Measurements from ENCODE around the gene MAD1L1.

MAD1L1 gene

DNA sequence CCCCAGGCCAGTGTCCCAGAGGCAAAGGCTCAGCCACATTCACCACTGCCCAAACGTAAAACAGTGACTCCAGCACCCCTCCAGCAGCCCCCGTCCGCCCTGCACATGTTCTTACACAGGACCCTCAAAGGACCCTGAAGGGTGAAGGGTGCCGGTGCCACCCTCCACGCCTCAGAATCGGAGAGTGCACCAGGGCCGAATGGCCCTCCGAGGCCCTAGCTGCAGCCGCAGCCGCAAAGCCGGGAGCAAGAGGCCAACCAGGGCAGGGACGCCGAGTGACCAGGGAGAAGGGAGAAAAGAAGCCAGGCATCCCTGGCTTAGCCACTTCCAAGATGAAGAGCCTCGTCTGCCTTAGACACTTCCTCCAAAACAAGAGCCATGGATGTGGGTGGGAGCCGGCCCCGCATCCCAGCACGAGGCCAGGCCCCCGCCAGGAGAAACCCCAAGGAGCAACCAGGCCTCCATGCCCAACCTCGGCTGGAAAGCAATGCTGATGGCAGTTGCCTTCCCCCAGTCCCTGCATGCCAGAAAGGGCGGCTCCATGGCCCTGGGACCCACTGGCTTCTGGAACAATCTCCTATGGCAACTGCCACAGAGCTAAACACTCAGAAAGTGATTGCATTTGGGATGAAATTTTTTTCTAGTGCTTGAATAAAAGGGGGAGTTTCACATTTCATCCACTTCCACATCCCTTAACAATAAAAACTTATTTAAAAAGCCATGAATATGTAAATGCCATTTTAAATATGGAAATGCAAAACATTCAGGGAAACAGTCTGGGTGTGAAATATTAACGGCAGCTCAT lies 92.3 kb downstream of the MAD1L1 start:
- Histone ChIP-seq H2AFZ (ENCODE audit: low read depth, low read length) (no peak overlapping the region), H3K79me2 (ENCODE audit: insufficient read depth, low read length) (no peaks in the 10 kb centered on the region), H3K36me3 (ENCODE audit: insufficient read depth, low read length) (peaks cover 63% of the 10 kb centered on the region), H3K4me1 (ENCODE audit: insufficient read depth, low read length) (peaks cover 3% of the 10 kb centered on the region), H3K27me3 (ENCODE audit: insufficient read depth, low read length, poor library complexity) (no peaks in the 10 kb centered on the region), H3K4me2 (ENCODE audit: insufficient read depth, low read length) (no peak overlapping the region), H3K9ac (ENCODE audit: low read depth, low read length) (no peak overlapping the region), H3K9me3 (ENCODE audit: insufficient read depth, low read length, severe bottlenecking) (no peaks in the 10 kb centered on the region), H3K4me3 (ENCODE audit: low read depth in 1 of 2, low read length in 2 of 2) (no peak overlapping the region), H3K27ac (ENCODE audit: low read length) (no peak overlapping the region), H4K20me1 (ENCODE audit: insufficient read depth, low read length) (peaks cover 21% of the 10 kb centered on the region)
- TF ChIP-seq EZH2 (IDR thresholded peaks at IDR 0.05; ENCODE audit: borderline replicate concordance, low read depth, low read length, severe bottlenecking) (no peak), CTCF (IDR thresholded peaks at IDR 0.05; ENCODE audit: borderline replicate concordance, extremely low read depth, low read length, poor library complexity, severe bottlenecking) (no peak)
- DNase-seq (no peak), ATAC-seq (ENCODE audit: insufficient read depth, low read depth) (no peak)

DNA sequence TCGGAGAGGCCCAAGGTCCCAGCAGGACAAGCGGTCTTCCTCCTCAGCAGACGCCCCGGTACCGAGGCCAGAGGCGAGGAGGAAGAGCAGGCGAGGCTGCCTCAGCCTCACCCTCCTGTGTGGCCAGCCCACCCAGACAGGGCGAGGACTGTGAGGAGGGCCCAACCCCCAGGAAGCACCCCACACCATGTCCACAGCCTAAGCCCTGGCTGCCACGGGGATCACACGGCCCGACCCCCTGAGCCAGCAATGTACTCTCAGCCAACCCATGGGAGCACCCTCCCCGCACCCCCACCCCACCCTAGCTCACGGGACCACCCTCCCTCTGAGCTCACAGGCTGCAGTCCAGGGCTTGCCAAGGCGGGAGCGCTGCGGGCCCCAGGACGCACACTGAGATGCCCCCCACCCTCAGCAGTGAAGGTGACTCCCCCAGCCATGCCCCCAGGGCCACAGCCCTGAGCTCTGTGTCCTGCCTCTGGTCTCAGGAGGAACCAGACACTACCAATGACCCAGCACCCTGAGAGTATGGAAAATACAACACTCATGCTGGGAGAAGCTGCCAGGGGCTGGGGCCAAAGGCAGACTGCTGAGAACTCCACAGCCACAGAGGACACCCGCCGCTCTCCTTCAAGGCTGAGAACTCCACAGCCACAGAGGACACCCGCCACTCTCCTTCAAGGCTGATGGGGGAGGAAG lies 93.6 kb downstream of the MAD1L1 start:
- Histone ChIP-seq H3K4me3 (ENCODE audit: low read depth in 1 of 2, low read length in 2 of 2) (no peak overlapping the region), H2AFZ (ENCODE audit: low read depth, low read length) (no peak overlapping the region), H3K36me3 (ENCODE audit: insufficient read depth, low read length) (peaks cover 52% of the 10 kb centered on the region), H3K4me1 (ENCODE audit: insufficient read depth, low read length) (peaks cover 3% of the 10 kb centered on the region), H3K9ac (ENCODE audit: low read depth, low read length) (no peak overlapping the region), H3K27me3 (ENCODE audit: insufficient read depth, low read length, poor library complexity) (no peaks in the 10 kb centered on the region), H3K27ac (ENCODE audit: low read length) (no peak overlapping the region), H4K20me1 (ENCODE audit: insufficient read depth, low read length) (peaks cover 26% of the 10 kb centered on the region), H3K79me2 (ENCODE audit: insufficient read depth, low read length) (no peaks in the 10 kb centered on the region), H3K4me2 (ENCODE audit: insufficient read depth, low read length) (no peak overlapping the region), H3K9me3 (ENCODE audit: insufficient read depth, low read length, severe bottlenecking) (no peaks in the 10 kb centered on the region)
- TF ChIP-seq EZH2 (IDR thresholded peaks at IDR 0.05; ENCODE audit: borderline replicate concordance, low read depth, low read length, severe bottlenecking) (no peak), CTCF (IDR thresholded peaks at IDR 0.05; ENCODE audit: borderline replicate concordance, extremely low read depth, low read length, poor library complexity, severe bottlenecking) (no peak)
- ATAC-seq (ENCODE audit: insufficient read depth, low read depth): no peak
- no peak for DNase-seq

DNA sequence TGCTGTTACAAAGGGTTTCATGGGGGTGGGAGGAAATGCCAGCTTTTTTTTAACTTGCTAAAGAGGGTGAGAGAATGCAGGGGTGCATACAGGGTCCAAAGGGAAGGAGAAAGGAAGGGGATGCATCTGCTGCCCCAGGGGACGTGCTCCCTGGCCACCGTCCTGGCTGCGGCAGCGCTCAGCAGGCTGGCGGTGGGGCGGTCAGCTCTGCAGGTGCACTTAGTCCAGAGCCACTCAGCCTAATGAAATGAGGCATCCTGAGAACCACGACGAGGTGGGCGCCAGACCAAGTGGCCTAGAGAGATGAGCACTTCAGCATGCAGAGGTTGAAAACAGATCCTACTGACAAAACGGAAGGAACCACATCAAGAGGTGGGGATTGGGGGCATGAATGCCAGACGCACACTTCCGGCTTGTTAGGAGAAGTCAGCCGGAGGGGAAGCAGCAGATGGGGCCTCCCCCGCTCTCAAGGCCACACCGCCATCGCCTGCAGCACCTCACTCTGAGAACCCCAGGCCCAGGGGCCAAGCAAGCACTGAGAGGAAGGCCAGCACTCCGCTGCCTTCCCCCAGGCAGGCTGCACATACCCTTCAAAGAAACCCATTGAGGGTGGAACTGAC lies 94.5 kb downstream of the MAD1L1 start:
- Histone ChIP-seq H3K79me2 (ENCODE audit: insufficient read depth, low read length) (no peaks in the 10 kb centered on the region), H2AFZ (ENCODE audit: low read depth, low read length) (no peak overlapping the region), H3K27ac (ENCODE audit: low read length) (0 out of 2 replicates have a peak overlapping the region, but pooled peaks have one; percentile 28), H3K36me3 (ENCODE audit: insufficient read depth, low read length) (peaks cover 52% of the 10 kb centered on the region), H3K4me2 (ENCODE audit: insufficient read depth, low read length) (no peak overlapping the region), H3K9me3 (ENCODE audit: insufficient read depth, low read length, severe bottlenecking) (no peaks in the 10 kb centered on the region), H3K27me3 (ENCODE audit: insufficient read depth, low read length, poor library complexity) (no peaks in the 10 kb centered on the region), H3K4me1 (ENCODE audit: insufficient read depth, low read length) (peaks cover 3% of the 10 kb centered on the region), H3K4me3 (ENCODE audit: low read depth in 1 of 2, low read length in 2 of 2) (no peak overlapping the region), H3K9ac (ENCODE audit: low read depth, low read length) (no peak overlapping the region), H4K20me1 (ENCODE audit: insufficient read depth, low read length) (peaks cover 26% of the 10 kb centered on the region)
- ATAC-seq (ENCODE audit: insufficient read depth, low read depth): peak; percentile 63; the same call in 2 of the 3 replicates
- TF ChIP-seq CTCF (IDR thresholded peaks at IDR 0.05; ENCODE audit: borderline replicate concordance, extremely low read depth, low read length, poor library complexity, severe bottlenecking) (no peak), EZH2 (IDR thresholded peaks at IDR 0.05; ENCODE audit: borderline replicate concordance, low read depth, low read length, severe bottlenecking) (no peak)
- peak; percentile 49 for DNase-seq

Data from DND-41 (cell line).